Neuron (in vitro differentiated cells): ENCODE data around the gene MPPED1.

Source experiments
- H2AFZ ChIP-seq: one replicate; pipeline ENCODE4 v1.6.1; 2013; ENCODE audit warnings: low read depth, mild to moderate bottlenecking, inconsistent platforms, low read length, moderate library complexity
- H3K27me3 ChIP-seq: one replicate; pipeline ENCODE4 v1.6.1; 2013; ENCODE audit warnings: low read length; ENCODE audit not compliant: insufficient read depth
- H3K36me3 ChIP-seq: one replicate; pipeline ENCODE4 v1.6.1; 2013; ENCODE audit warnings: low read length; ENCODE audit not compliant: insufficient read depth
- H3K4me1 ChIP-seq: one replicate; pipeline ENCODE4 v1.6.1; 2013; ENCODE audit warnings: low read length; ENCODE audit not compliant: insufficient read depth
- H3K4me3 ChIP-seq: 2 replicates; pipeline ENCODE4 v1.5.1; 2013; ENCODE audit warnings: mild to moderate bottlenecking, low read length, moderate library complexity
- H3K9me3 ChIP-seq: one replicate; pipeline ENCODE4 v1.6.1; 2013; ENCODE audit warnings: low read length

Gene MPPED1

DNA sequence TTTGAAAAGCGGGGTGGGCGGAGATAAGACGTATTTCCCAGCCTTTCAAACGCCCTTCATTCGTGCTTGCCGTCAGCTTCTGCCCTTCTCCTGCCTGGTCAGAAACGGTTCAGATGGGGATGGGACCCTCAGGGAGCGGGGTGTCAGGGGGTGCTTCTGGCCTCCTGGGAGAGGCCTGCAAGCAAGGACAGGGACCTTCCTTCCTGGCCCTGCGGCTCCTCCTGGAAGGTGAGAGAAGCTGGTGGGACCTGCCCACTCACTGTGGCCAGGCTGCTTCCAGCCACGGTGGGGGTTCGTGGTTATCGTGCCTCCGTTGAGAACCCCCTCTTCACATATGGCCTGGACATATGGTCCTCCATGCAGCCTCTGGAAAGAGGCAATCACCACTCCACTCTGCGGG, 104.6 kb downstream of the MPPED1 start:
- Histone ChIP-seq H3K9me3 (no peaks in the 10 kb centered on the region), H2AFZ (no peak overlapping the region), H3K27me3 (peaks cover 2% of the 10 kb centered on the region), H3K4me3 (no peak overlapping the region), H3K36me3 (no peaks in the 10 kb centered on the region), H3K4me1 (no peaks in the 10 kb centered on the region)

DNA sequence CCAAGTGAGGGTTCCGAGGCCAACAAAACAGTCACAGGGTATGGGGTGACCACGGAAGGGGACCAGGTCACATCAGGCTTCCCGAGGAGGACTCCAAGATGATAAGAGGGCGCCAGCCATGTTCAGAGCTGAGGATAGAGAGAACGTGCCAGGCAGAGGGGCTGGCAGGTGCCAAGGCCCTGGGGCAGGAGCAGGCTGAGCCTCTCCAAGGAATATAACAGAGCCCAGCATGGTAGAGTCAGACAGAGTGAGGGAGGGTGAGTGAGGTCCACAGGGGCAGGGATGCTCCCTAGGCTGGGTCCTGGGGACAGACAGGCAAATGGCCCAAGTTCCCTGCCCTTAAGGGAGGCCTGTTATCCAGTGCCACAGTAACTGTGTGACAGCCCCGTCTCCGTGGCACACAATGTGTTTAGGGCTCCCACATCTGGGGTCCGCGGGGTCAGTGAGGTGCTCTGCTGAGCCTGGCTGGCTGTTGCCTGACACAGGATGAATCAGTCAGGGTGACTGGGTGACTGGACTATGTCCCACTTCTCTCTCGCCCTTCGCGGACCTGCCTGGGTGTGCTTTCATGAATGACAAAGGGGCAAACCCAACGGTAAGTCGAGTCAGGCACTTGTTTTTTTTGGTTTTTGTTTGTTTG, 105.3 kb downstream of the MPPED1 start:
- H2AFZ ChIP-seq: no peak overlapping the region
- no peaks in the 10 kb centered on the region for H3K4me1 ChIP-seq
- H3K36me3 ChIP-seq: no peaks in the 10 kb centered on the region
- H3K4me3 ChIP-seq: no peak overlapping the region
- H3K27me3 ChIP-seq: peaks cover 2% of the 10 kb centered on the region
- H3K9me3 ChIP-seq: no peaks in the 10 kb centered on the region

DNA sequence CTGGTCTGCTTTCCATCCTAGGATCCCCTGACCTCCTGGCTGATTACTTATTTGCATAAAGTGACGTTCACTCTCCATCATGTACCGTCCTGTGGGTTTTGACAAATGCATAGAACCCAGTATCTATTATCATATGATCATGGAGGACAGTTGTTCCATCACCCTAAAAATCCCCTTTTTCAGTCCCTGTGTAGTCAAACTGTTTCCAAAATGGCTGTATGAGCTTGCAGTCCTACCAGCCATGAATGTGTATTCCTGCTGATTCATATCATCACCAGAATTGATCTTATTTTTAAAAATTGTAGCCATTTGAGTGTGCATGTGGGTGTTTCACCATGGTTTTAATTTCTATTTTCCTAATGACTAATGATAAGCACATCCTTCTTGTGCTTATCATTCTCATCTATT, 108.8 kb downstream of the MPPED1 start:
- Histone ChIP-seq H3K9me3 (no peaks in the 10 kb centered on the region), H3K4me3 (no peak overlapping the region), H3K27me3 (no peaks in the 10 kb centered on the region), H3K4me1 (no peaks in the 10 kb centered on the region), H2AFZ (no peak overlapping the region), H3K36me3 (no peaks in the 10 kb centered on the region)

DNA sequence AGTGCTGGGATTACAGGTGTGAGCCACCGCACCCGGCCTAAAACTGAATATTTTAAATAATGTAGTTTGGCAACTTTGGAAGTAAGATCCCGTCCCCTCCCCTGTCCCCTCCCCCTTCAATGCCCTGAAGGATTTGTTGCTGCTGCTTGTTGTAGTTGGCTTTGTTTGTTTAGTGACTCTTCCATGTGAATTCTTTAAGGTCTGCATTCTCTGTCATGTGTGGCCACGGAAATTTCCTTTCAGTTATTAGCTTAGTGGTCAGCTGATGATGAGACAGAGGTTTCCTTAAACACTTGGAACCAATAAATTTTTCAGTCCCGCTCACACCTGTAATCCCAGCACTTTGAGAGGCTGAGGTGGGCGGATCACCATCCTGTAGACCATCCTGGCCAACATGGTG, 109.9 kb downstream of the MPPED1 start:
- Histone ChIP-seq H3K4me1 (no peaks in the 10 kb centered on the region), H3K9me3 (no peaks in the 10 kb centered on the region), H2AFZ (no peak overlapping the region), H3K4me3 (no peak overlapping the region), H3K27me3 (no peaks in the 10 kb centered on the region), H3K36me3 (no peaks in the 10 kb centered on the region)

DNA sequence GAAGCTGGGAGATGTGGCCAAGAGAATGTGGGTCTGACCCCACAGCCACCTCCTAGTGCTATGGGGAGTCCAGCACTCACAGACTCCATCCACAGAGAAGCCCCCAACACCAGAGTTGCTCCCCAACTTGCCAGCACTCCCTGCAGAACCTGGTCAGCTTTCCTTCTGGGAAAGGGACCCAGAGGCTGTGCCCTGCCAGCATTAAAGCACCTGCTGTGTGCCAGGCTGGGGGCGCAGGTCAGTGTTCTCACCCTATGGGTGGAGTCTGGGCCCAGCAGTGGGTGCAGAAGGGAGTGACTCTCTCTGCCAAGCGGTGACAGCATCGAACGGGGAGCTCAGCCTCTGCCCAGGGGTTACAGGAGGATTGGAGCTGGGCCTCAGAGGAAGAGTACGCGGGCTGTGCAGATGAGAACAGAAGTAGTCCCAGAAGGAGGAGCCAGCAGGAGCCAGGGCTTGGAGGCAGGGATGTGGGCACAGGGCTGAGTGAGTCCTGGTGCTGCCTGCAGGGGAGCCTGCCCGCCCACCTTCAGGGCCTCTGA, 114.4 kb downstream of the MPPED1 start:
- H3K4me1 ChIP-seq: no peaks in the 10 kb centered on the region
- H2AFZ ChIP-seq: no peak overlapping the region
- H3K36me3 ChIP-seq: no peaks in the 10 kb centered on the region
- H3K4me3 ChIP-seq: no peak overlapping the region
- H3K27me3 ChIP-seq: no peaks in the 10 kb centered on the region
- no peaks in the 10 kb centered on the region for H3K9me3 ChIP-seq

DNA sequence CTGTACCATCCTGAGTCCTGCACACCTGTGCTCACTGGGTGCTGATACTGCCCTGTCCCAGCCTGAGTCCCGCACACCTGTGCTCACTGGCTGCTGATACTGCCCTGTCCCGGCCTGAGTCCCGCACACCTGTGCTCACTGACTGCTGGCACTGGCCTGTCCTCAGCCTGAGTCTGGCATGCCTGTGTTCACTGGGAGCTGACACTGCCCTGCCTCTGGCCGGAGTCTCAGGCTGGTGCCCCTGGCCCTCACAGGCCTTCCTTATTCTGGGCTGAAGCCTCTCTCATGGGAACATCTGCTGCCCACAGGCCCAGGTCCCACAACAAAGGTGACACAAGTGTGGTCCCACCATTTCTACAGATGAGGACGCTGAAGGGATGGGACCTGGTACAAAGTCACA, 115.1 kb downstream of the MPPED1 start:
- Histone ChIP-seq H3K9me3 (no peaks in the 10 kb centered on the region), H3K4me1 (no peaks in the 10 kb centered on the region), H3K4me3 (no peak overlapping the region), H3K36me3 (no peaks in the 10 kb centered on the region), H2AFZ (no peak overlapping the region), H3K27me3 (no peaks in the 10 kb centered on the region)

DNA sequence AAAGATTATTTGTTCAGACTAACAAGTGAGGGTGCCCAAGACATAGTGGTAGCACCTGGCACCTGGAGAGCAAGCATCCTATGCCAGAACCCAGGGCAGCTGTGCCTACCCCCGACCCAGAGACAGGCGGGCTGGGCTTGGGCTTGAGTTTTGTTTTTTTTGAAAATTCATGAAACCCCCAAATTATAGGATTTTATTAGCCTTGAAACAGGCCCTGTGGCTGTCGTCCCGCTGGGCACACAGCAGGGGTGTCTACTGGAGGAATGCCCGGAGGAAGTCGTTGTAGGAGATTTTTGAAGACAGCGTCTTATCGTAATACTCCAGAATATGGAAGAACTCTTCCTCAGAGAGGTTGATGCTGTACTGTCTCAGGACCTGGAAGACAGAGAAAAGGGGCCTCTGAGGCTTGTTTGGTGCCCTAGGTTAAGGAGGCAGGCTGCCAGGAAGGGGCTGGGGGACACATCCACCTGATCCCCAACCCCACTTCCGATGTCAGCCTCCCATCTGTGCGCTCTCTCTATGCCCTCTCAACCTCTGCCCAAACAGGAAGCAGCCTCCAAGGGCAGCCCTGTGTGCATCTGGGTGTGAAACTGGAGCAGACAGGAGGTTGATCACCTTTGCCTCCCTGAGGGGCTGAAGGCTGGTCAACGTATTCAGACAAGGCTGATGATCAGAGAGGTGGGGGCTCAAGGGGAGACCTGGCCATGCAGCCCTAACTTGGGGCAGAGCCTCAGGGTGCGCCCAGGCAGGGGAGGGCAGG, 117.0 kb downstream of the MPPED1 start:
- no peak overlapping the region for H2AFZ ChIP-seq
- no peak overlapping the region for H3K4me3 ChIP-seq
- H3K36me3 ChIP-seq: no peaks in the 10 kb centered on the region
- no peaks in the 10 kb centered on the region for H3K4me1 ChIP-seq
- no peaks in the 10 kb centered on the region for H3K27me3 ChIP-seq
- no peaks in the 10 kb centered on the region for H3K9me3 ChIP-seq

DNA sequence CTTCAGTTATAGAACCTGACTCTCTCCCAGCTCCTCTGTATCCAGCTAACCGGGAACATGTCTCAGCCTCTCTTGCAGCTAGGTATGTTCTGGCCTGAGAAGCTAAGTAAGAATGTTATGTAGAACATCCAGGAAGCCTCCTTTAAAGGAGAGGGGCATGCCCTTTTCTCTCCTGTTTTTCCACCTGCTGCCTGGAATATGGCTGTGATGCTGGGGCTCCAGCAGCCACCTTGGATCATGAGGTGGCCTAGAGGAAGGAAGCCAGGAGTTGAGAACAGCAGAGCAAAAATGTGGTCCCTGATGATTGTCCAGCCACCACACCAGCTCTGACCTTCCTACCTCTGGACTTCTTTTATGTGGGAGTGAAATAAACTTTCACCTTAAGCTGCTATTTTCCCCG, 117.6 kb downstream of the MPPED1 start:
- Histone ChIP-seq H2AFZ (no peak overlapping the region), H3K4me1 (no peaks in the 10 kb centered on the region), H3K4me3 (no peak overlapping the region), H3K9me3 (no peaks in the 10 kb centered on the region), H3K36me3 (no peaks in the 10 kb centered on the region), H3K27me3 (no peaks in the 10 kb centered on the region)

DNA sequence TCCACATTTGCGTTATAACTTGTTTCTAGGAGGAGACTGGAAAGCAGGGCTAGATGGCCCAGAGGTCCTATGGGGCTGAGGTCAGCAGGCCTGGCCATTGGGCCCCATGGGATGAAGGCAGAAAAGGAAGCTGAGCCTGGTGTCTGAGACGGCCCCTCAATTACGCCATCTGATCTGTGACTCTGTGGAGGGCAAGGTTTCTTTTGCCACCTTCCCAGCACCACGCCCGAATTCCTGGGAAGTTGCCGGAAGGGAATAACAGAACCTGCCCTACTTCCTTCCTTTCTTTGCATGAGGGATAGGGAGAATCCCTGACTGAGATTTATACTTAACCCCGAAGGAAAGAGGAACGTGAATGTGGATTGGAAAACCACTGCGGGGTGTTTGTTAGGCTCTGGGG, 118.1 kb downstream of the MPPED1 start:
- Histone ChIP-seq H3K27me3 (no peaks in the 10 kb centered on the region), H3K36me3 (no peaks in the 10 kb centered on the region), H3K9me3 (no peaks in the 10 kb centered on the region), H2AFZ (no peak overlapping the region), H3K4me1 (no peaks in the 10 kb centered on the region), H3K4me3 (no peak overlapping the region)

DNA sequence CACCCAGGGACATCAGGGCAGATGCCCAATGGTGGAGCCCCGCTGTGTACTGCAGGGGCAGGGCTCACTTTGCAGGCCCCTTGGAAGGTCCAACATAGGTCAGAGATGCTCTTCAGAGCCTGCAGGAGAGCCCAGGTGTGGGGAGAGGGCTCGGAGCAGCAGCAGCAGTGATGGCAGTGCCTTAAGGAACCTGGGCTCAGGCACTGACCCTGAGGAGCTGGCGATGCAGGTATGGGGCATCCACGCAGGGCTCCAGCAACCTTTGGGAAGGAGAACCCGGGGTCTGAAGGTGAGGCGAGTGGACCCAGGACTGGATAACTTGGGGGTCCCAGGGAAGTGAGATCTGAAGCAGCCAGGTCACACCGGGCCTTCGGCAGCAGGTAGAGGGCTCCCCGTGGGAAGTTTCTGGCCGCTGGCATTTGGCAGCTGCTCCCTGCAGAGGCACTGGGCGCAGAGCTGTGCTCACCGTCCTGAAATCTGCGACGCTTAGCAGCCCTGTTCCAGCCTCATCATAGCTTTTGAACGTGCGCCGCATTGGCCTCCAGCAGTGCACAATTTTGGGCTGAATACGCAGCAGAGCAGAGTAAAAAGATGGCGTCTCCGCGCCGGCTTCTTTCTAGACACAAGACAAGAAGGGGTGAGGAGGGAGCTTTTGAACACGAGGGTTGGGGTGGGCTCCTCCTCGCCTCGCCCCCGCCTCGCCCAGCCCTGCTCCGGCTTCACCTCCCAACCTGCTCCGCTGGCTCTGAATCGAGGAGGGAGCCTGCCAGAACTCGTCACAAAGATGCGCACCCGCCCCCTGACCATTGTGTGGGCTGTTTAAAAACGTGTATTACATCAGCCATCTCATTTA, 118.8 kb downstream of the MPPED1 start:
- Histone ChIP-seq H3K27me3 (no peaks in the 10 kb centered on the region), H2AFZ (no peak overlapping the region), H3K9me3 (no peaks in the 10 kb centered on the region), H3K36me3 (no peaks in the 10 kb centered on the region), H3K4me1 (no peaks in the 10 kb centered on the region), H3K4me3 (no peak overlapping the region)

DNA sequence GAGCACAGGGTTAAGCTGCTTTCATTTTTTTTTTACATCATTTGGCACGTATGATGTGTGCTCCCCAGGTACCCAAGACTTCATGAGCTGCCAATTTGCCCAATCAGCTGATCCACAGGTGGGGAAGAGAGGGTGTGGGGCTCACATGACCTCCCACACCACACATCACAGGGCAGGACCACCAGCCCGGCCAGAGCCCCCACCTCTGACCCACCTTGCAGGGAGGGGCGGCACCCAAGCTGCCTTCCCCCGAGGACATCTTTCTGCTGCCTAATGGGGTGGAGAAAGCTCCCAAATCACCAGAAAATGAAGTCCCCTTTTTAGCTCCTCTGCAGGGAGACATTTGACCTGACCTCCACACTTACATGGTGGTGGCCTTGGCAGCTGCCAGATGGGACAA, 119.8 kb downstream of the MPPED1 start:
- Histone ChIP-seq H3K27me3 (no peaks in the 10 kb centered on the region), H3K9me3 (no peaks in the 10 kb centered on the region), H2AFZ (no peak overlapping the region), H3K36me3 (no peaks in the 10 kb centered on the region), H3K4me3 (no peak overlapping the region), H3K4me1 (no peaks in the 10 kb centered on the region)

DNA sequence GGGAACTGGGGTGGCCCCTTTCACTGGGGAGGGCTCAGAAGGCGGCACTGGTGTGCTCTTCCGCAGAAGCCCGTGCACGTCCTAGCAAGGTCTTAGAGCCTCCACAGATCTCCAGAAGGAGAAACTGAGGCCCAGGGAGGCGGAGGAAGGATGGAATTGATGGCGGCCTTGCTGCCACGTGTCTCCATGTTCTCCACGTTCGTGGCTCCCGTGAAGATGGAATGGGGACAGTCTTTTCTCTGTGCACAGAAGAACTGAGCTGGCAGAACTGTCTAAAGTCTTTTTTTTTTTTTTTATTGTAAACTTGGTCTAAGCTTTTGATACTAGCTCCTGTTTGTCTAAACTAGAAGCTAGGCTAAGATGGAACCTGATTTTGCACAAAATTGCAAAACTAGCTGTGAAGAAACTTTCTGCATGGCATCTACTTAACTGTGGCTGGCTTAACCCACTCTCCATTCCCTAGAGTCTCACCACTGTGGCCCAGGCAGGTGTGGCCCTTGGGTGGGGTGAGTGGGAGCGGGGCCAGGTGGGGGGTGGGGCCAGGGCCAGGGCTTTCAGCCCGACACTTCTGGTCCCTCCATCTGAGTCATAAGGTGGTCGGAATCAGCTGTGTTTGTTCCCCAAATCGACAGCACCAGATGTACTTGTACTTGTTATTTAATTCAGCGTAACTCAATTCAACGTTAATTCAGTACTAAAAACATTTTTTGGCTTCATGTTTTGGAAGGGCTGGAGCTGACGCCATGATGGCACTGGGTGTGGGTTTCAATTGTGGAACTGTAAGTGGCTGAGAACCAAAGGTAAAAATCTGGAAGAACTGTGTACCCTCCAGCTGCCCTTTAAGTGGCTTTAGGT, 120.7 kb downstream of the MPPED1 start:
- H3K4me1 ChIP-seq: no peaks in the 10 kb centered on the region
- H3K36me3 ChIP-seq: no peaks in the 10 kb centered on the region
- H3K9me3 ChIP-seq: peaks cover 2% of the 10 kb centered on the region
- H3K27me3 ChIP-seq: no peaks in the 10 kb centered on the region
- no peak overlapping the region for H3K4me3 ChIP-seq
- H2AFZ ChIP-seq: no peak overlapping the region
